WERI-Rb-1 (cell line): ENCODE measurements around the gene TCN1.
A peak's percentile ranks its signal among the peaks of the same experiment; 100 is the strongest.
"Not testable (repeated sequence)": the region's sequence is repeated elsewhere in the genome, so short reads cannot be mapped to it uniquely, and the experiment has no call there.

Experiments used
- DNase-seq: peaks from one replicate; pipeline ENCODE4 v3.0.0-alpha.2; 2020
- H3K27ac ChIP-seq: fragments of 250-450 bp; sonication (Bioruptor Pico); 2 replicates; pipeline ENCODE4 v1.5.1; 2020; ENCODE audit warnings: mild to moderate bottlenecking, moderate library complexity
- H3K27me3 ChIP-seq: fragments of 250-450 bp; sonication (Bioruptor Pico); 2 replicates; pipeline ENCODE4 v1.5.1; 2021; ENCODE audit warnings: mild to moderate bottlenecking, low read depth, moderate library complexity; ENCODE audit not compliant: insufficient read depth, severe bottlenecking
- H3K36me3 ChIP-seq: fragments of 250-450 bp; sonication (Bioruptor Pico); 2 replicates; pipeline ENCODE4 v1.5.1; 2020; ENCODE audit warnings: mild to moderate bottlenecking, moderate library complexity
- H3K4me3 ChIP-seq: 2 replicates; pipeline ENCODE4 v1.5.1; 2011; ENCODE audit warnings: low read depth, mild to moderate bottlenecking, control low read depth, low read length
- H3K9me3 ChIP-seq: fragments of 250-450 bp; sonication (Bioruptor Pico); 2 replicates; pipeline ENCODE4 v1.5.1; 2021; ENCODE audit warnings: mild to moderate bottlenecking, moderate library complexity; ENCODE audit not compliant: severe bottlenecking
- CTCF ChIP-seq: IDR thresholded peaks from 2 replicates; pipeline ENCODE4 v1.5.1; 2011; ENCODE audit warnings: low read depth, mild to moderate bottlenecking, control low read depth, inconsistent platforms, low read length

TCN1 gene

GRCh38 chr11:59898046-59898445 lies 31.8 kb upstream of the TCN1 start:
- no peak overlapping the region for H3K27ac ChIP-seq
- H3K27me3 ChIP-seq, result no peaks in the 10 kb centered on the region
- no peak overlapping the region for H3K4me3 ChIP-seq
- DNase-seq, result no peak
- TF ChIP-seq CTCF, result no peak
- no peaks in the 10 kb centered on the region for H3K36me3 ChIP-seq
- no peaks in the 10 kb centered on the region for H3K9me3 ChIP-seq

- Histone ChIP-seq H3K27ac (no peak overlapping the region), H3K27me3 (no peaks in the 10 kb centered on the region), H3K36me3 (no peaks in the 10 kb centered on the region), H3K9me3 (no peaks in the 10 kb centered on the region), H3K4me3 (no peak overlapping the region)
- no peak for DNase-seq
- no peak for TF ChIP-seq CTCF
Measured at GRCh38 chr11:59894616-59895015, 28.3 kb upstream of the TCN1 start.

DNA sequence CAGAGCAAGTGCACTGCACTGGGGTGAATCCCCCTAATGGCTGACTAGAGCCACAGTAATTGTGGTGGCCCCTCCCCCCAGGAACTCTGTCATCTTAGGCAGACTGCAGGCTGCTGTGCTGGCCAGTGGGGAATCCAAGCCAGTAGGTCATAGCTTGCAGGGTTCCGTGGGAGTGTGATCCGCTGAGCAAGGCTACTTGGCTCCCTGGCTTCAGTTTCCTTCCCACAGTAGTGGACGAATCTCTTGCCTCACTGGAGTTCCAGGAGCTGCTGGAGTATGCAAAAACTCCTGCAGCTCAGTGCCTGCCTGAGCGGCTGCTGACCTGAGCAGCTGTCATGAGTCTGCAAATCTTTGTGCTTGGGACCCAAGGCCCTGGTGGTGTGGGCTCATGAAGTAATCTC lies 25.5 kb upstream of the TCN1 start:
- H3K9me3 ChIP-seq, result peaks cover 3% of the 10 kb centered on the region
- H3K4me3 ChIP-seq, result peak overlapping the region; percentile 28
- H3K27me3 ChIP-seq, result no peaks in the 10 kb centered on the region
- TF ChIP-seq CTCF, result no peak
- H3K36me3 ChIP-seq, result no peaks in the 10 kb centered on the region
- peak; percentile 71 for DNase-seq
- H3K27ac ChIP-seq, result no peak overlapping the region

DNA sequence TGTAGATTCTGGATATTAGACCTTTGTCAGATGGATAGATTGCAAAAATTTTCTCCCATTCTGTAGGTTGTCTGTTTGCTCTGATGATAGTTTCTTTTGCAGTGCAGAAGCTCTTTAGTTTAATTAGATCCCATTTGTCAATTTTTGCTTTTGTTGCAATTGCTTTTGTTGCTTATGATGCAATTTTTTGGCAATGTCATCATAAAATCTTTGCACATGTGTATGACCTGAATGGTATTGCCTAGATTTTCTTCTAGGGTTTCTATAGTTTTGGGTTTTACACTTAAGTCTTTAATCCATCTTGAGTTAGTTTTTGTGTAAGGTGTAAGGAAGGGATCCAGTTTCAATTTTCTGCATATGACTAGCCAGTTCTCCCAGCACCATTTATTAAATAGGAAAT lies 20.9 kb upstream of the TCN1 start:
- H3K27ac ChIP-seq, H3K9me3 ChIP-seq, H3K27me3 ChIP-seq, H3K36me3 ChIP-seq, H3K4me3 ChIP-seq, DNase-seq: not testable (repeated sequence)

- no peak for TF ChIP-seq CTCF
- H3K9me3 ChIP-seq, result no peaks in the 10 kb centered on the region
- no peak for DNase-seq
- H3K27ac ChIP-seq, result no peak overlapping the region
- no peaks in the 10 kb centered on the region for H3K27me3 ChIP-seq
- no peak overlapping the region for H3K4me3 ChIP-seq
- peaks cover 4% of the 10 kb centered on the region; the same call in 1 of the 2 replicates for H3K36me3 ChIP-seq
Measured at GRCh38 chr11:59883597-59883996, 17.3 kb upstream of the TCN1 start.

- no peak for TF ChIP-seq CTCF
- Histone ChIP-seq H3K4me3 (no peak overlapping the region), H3K27ac (no peak overlapping the region), H3K36me3 (peaks cover 4% of the 10 kb centered on the region; the same call in 1 of the 2 replicates), H3K27me3 (no peaks in the 10 kb centered on the region), H3K9me3 (no peaks in the 10 kb centered on the region)
- DNase-seq, result no peak
Measured at GRCh38 chr11:59879567-59879966, 13.3 kb upstream of the TCN1 start.
